Parathyroid adenoma (tissue), 2 donors: ENCODE data around the gene SYNM.

Experiments
- H2AFZ ChIP-seq: fragments of 300-600 bp; sonication (generic); one replicate; pipeline ENCODE4 v1.7.0; 2017; ENCODE audit warnings: antibody characterized with exemption, mild to moderate bottlenecking
- H3K27ac ChIP-seq: fragments of 300-600 bp; sonication (generic); one replicate; pipeline ENCODE4 v1.7.0; 2017
- H3K27me3 ChIP-seq: fragments of 300-600 bp; sonication (generic); one replicate; pipeline ENCODE4 v1.7.0; 2017; ENCODE audit warnings: low read length; ENCODE audit not compliant: control insufficient read depth, insufficient read depth
- H3K36me3 ChIP-seq: fragments of 300-600 bp; sonication (generic); one replicate; pipeline ENCODE4 v1.7.0; 2017; ENCODE audit warnings: low read length; ENCODE audit not compliant: control insufficient read depth, insufficient read depth
- H3K4me1 ChIP-seq: fragments of 300-600 bp; sonication (generic); one replicate; pipeline ENCODE4 v1.7.0; 2017; ENCODE audit warnings: control low read depth
- H3K4me2 ChIP-seq: fragments of 300-600 bp; sonication (generic); one replicate; pipeline ENCODE4 v1.7.0; 2017; ENCODE audit warnings: low read length
- H3K4me3 ChIP-seq: fragments of 300-600 bp; sonication (generic); one replicate; pipeline ENCODE4 v1.7.0; 2017; ENCODE audit warnings: low read depth, low read length
- H3K79me2 ChIP-seq: fragments of 300-600 bp; sonication (generic); one replicate; pipeline ENCODE4 v1.7.0; 2017; ENCODE audit warnings: control low read depth
- H3K9ac ChIP-seq: fragments of 300-600 bp; sonication (generic); one replicate; pipeline ENCODE4 v1.7.0; 2017; ENCODE audit warnings: mild to moderate bottlenecking
- H3K9me3 ChIP-seq: fragments of 300-600 bp; sonication (generic); one replicate; pipeline ENCODE4 v1.7.0; 2017; ENCODE audit warnings: low read length; ENCODE audit not compliant: control insufficient read depth
- TF ChIP-seq, protein P1 (sequence below): fragments of 300-600 bp; sonication (generic); IDR thresholded peaks from one replicate; pipeline ENCODE4 v1.7.0; 2017; ENCODE audit warnings: antibody characterized with exemption, mild to moderate bottlenecking
- donor health status: primary hyperparathyroidism.

SYNM gene

DNA sequence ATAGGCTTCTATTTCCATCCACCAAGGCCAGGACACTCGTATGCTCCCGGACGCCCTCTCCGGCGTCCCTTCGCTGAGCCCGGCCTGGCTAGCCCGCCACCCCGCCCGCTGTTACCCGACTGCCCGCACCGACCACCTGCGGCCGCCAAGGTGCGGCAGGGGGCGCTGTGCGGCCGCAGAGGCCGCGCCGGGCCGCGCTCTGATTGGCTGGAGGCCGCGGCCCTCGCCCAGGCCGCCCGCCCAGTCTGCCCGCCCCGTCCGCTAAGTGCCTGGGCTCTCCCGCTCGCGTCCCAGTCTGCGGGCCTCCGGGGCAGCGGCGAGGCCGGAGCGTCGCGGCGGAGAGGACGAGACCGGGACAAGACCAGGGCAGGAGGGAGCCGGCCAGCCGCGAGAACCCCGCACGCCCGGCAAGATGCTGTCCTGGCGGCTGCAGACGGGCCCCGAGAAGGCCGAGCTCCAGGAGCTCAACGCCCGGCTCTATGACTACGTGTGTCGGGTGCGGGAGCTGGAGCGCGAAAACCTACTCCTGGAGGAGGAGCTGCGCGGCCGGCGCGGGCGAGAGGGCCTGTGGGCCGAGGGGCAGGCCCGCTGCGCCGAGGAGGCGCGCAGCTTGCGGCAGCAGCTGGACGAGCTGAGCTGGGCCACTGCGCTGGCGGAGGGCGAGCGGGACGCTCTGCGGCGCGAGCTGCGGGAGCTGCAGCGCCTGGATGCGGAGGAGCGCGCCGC lies at the start of gene SYNM:
Gene SYNM, plus strand, starts transcription at position 293 of the 726 bp plus-strand sequence. Its CDS starts 120 bp downstream, at position 413.
- Histone ChIP-seq H3K9ac (no peak within 1 kb of the TSS), H3K79me2 (peaks cover 9% of the 10 kb centered on the region), H3K27me3 (no peaks in the 10 kb centered on the region), H3K4me1 (peaks cover 2% of the 10 kb centered on the region), H3K9me3 (no peaks in the 10 kb centered on the region), H3K4me3 (peak within 1 kb of the TSS; percentile 58), H3K4me2 (peak within 1 kb of the TSS; percentile 73), H3K36me3 (no peaks in the 10 kb centered on the region), H2AFZ (peak within 1 kb of the TSS; percentile 75), H3K27ac (peak within 1 kb of the TSS; percentile 74)
- TF ChIP-seq, protein P1, sequence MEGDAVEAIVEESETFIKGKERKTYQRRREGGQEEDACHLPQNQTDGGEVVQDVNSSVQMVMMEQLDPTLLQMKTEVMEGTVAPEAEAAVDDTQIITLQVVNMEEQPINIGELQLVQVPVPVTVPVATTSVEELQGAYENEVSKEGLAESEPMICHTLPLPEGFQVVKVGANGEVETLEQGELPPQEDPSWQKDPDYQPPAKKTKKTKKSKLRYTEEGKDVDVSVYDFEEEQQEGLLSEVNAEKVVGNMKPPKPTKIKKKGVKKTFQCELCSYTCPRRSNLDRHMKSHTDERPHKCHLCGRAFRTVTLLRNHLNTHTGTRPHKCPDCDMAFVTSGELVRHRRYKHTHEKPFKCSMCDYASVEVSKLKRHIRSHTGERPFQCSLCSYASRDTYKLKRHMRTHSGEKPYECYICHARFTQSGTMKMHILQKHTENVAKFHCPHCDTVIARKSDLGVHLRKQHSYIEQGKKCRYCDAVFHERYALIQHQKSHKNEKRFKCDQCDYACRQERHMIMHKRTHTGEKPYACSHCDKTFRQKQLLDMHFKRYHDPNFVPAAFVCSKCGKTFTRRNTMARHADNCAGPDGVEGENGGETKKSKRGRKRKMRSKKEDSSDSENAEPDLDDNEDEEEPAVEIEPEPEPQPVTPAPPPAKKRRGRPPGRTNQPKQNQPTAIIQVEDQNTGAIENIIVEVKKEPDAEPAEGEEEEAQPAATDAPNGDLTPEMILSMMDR = peak; percentile 60

GRCh38 chr15:99055555-99056134 lies 49.2 kb upstream of the SYNM start:
- no peaks in the 10 kb centered on the region for H3K9me3 ChIP-seq
- H3K79me2 ChIP-seq = no peaks in the 10 kb centered on the region
- H3K27ac ChIP-seq = no peak overlapping the region
- H3K36me3 ChIP-seq = no peaks in the 10 kb centered on the region
- no peak overlapping the region for H2AFZ ChIP-seq
- TF ChIP-seq, protein P1 = no peak
- no peaks in the 10 kb centered on the region for H3K4me1 ChIP-seq
- H3K4me2 ChIP-seq = no peak overlapping the region
- no peaks in the 10 kb centered on the region for H3K27me3 ChIP-seq
- H3K9ac ChIP-seq = no peak overlapping the region
- H3K4me3 ChIP-seq = no peak overlapping the region

DNA sequence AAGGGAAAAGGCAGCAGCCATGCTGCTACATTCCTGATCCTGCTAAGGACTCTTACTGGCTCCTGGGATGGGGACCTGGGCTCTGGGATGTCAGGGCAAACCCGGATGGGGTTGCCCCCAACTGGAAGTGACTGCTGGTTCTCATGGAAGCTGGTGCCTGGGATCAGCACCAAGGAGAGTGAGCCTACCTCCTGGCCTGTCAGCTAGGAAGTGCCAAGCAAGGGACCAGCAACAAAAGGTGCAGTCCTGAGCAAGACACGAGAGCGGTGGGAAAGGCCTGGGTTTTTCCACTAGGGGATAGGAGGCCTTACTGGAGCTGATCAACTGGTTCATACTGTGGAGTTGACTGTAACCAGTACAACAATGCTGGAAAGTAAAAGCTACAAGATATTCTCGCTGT lies 47.9 kb upstream of the SYNM start:
- Histone ChIP-seq H3K4me1 (no peaks in the 10 kb centered on the region), H3K4me2 (no peak overlapping the region), H3K9me3 (no peaks in the 10 kb centered on the region), H2AFZ (no peak overlapping the region), H3K4me3 (no peak overlapping the region), H3K9ac (no peak overlapping the region), H3K36me3 (no peaks in the 10 kb centered on the region), H3K27ac (no peak overlapping the region), H3K27me3 (no peaks in the 10 kb centered on the region), H3K79me2 (no peaks in the 10 kb centered on the region)
- TF ChIP-seq, protein P1 = no peak

GRCh38 chr15:99057697-99058420 lies 47.0 kb upstream of the SYNM start:
- Histone ChIP-seq H3K9me3 (no peaks in the 10 kb centered on the region), H3K4me2 (no peak overlapping the region), H3K27me3 (no peaks in the 10 kb centered on the region), H3K27ac (no peak overlapping the region), H2AFZ (no peak overlapping the region), H3K79me2 (no peaks in the 10 kb centered on the region), H3K4me3 (no peak overlapping the region), H3K9ac (no peak overlapping the region), H3K4me1 (no peaks in the 10 kb centered on the region), H3K36me3 (no peaks in the 10 kb centered on the region)
- TF ChIP-seq, protein P1 = no peak
